Globus pallidus (tissue), 1 donor: ENCODE data around the gene LATS2.
"Not testable (repeated sequence)": the region's sequence is repeated elsewhere in the genome, so short reads cannot be mapped to it uniquely, and the experiment has no call there.

Experiments used
- DNase-seq: peaks from one replicate; pipeline ENCODE4 v3.0.0-alpha.2; 2015; ENCODE audit warnings: low spot score

Gene LATS2

DNA sequence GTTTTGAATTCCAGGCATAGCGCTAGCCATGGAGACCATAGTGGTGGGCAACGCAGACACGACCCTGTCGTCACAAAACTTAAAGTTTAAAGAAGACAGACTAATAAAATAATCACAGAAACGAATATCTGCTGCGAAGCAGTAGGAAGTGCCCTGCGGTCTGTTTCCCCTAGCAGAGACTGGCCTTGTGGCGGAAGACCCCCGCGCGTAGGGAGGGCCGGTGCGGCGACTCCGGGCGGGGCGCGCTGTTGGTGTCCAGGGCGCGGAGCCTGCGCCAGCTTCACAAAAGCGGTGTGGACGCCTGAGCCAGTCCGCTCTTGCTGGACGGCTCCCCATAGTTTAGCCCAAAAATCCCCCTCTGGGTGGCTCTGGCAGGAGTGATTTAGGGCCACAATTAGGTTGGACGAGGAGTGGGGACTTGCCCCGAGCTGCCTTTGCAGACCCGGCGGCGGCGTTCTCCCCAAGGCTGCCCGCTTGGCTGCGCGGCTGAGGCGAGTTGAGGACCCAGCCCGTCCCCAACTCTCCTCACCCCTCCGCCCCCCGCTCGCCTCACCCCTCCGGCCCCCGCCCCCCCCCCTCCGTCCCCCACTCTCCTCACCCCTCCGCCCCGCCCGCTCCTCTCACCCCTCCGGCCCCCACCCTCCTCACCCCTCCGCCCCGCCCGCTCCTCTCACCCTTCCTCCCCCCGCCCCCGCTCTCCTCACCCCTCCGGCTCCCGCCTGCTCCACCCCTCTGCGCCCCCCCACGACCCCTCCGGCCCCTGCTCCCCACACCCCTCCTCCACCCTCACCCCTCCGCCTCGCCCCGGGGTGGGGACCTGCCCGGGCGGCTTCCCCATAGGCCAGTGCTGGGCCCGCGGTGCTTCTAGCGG, 14.2 kb upstream of the LATS2 start:
- no peak for DNase-seq

DNA sequence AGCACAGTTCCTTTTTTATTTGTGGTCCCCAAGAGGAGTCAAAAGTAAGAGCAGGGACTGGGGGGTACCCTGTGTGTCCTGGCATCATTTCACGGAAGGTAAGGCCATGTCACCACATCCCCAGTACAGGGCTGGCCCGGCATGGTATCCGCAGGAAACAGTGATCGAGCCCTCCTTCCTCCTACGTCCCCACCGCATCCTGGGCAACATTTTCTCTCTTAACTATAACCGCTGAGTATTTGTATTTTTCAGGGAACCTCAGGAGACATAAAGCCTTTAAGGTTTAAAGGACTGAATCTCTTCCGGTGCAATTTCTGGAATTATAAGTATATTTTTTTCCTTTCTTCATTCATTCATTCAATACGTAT, 13.6 kb upstream of the LATS2 start:
- DNase-seq, result no peak

DNA sequence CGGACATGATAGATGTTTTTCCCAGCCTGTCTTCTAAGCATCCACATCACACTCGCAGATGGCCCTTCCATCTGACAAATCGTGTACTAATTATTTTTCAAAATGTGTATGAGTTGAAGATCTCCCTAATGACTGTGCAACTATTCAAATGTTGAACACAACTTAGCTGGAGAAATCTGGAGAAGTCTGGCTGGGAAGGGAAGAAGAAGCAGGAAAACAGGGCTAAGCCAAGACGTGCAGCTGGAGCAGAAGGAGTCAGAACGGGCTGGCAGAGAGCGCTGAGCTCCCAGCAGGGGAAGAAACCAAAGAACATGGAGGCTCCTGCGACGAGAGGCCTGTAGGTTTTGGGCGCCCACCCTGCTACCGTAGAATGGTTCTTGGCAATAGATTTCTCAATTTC, 13.2 kb upstream of the LATS2 start:
- DNase-seq, result no peak

DNA sequence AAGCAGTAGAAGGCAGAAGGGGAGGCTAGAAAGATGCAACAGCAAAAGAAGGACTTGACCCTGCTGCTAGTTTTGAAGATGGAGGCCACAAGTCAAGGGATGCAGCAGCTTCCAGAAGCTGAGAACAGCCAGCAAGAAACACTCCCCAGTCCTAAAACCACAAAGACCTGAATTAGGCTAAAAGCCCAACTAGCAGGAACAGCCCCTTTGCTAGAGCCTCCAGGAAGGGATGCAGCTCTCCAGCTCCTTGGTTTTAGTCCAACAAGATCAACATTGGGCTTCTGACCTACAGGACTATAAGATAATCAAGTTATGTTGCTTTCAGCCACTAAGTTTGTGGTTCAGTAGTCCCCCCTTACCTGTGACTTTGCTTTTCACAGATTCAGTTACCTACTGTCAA, 10.5 kb upstream of the LATS2 start:
- DNase-seq, result no peak

DNA sequence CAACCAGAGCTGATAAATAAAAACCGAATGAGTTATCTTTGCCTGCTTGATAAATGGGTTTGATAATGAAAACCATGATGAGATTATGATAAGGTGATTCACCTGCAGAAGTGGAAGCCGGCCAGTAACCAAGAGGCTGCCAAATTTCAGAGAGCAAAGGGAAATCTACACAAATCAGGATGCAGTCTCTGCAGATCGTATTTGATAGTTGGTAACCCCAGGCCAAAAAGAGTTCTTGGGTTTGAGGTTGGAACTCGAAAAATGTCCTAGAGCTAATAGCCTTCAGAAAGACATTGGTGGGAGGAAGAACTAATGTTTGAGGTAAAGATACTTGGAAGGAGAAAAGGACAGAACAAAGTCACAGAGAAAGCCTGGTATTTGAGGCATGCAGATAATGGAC, 9.6 kb upstream of the LATS2 start:
- DNase-seq, result no peak

DNA sequence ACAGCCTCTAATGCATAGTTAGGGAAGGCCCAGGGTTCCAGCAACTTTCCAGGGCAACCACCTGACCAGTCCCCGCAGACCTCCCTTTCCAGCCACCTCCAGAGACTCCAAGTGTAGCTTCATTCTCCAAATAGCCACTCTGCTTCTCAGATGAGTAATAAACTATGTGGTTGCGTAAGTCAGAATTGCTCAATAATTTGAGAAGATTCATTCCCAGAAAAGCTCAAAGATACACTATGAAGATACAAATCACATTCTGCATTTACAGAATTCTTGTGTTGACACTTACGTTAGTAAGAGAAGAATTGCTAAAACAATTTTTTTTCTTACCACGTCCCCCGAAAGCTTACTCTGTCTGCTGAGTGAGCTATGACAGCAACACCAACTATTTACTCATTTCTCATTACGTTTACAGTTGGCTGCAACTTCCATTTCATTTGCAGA, 8.2 kb upstream of the LATS2 start:
- DNase-seq, result no peak

DNA sequence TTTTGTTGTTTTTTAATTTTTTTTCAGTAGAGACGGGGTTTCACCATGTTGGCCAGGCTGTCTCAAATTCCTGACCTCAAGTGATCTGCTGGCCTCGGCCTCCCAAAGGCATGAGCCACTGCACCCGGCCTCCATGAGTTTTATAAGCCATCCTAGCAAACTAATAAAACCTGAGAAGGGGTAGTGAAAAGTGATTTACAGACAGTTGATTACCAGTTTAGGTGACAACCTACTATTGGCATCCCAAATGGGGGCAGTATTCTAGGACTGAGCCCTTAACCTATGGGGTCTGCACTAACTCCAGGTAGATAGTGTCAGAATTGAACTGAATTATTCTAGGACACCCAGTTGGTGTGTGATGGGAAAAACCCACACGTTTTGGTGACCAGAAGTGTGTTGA, 6.5 kb upstream of the LATS2 start:
- no peak for DNase-seq

DNA sequence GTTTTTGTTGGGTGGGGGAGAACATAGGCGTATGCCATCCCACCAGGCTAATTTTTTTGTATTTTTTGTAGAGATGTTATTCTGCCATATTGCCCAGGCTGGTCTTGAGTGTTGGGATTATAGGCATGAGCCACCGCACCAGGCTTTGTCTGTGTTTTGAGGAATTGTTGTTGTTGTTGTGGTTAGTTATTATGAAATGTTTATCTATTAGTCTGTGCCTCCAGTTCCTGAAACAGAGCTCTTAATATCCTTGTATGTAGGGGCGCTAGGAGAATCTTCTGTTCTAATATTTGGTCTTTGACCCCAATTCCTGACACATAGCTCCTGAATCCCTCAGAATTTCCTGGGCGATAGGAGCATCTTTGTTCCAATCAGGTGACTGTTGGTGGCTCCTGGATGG, 5.6 kb upstream of the LATS2 start:
- no peak for DNase-seq

DNA sequence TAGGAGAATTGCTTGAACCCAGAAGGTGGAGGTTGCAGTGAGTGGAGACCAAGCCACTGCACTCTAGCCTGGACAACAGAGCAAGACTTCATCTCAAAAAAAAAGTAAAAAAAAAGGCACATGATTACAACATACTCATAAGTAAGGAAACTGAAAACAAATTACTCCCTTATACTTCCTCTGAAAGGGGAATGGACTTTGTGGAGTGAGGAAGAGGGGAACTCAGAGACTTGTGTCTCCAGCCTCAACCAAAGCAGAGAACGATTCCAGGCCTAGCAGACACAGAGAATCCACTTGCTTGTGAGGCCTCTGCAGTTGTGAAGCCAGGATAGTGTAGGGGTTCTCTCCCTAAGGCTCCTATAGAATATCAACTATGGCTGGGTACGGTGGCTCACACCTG, 4.3 kb upstream of the LATS2 start:
- no peak for DNase-seq

DNA sequence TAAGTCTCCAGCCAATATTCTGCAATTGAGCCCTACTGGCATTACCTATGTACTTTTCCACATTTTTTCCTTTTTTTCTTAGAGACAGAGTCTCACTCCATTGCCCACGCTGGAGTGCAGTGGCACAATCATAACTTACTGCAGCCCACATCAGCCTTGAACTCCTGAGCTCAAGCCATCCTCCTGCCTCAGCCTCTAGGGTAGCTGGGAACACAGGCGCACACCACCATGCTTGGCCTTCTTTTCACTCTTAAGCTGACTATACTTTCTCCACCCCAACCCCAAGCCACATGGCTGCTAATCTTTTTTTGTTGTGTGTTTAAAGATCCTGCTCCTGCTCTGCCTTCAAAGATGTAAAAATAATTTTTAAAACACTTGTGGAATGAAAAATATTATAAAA, 1.6 kb upstream of the LATS2 start:
- DNase-seq, result no peak

DNA sequence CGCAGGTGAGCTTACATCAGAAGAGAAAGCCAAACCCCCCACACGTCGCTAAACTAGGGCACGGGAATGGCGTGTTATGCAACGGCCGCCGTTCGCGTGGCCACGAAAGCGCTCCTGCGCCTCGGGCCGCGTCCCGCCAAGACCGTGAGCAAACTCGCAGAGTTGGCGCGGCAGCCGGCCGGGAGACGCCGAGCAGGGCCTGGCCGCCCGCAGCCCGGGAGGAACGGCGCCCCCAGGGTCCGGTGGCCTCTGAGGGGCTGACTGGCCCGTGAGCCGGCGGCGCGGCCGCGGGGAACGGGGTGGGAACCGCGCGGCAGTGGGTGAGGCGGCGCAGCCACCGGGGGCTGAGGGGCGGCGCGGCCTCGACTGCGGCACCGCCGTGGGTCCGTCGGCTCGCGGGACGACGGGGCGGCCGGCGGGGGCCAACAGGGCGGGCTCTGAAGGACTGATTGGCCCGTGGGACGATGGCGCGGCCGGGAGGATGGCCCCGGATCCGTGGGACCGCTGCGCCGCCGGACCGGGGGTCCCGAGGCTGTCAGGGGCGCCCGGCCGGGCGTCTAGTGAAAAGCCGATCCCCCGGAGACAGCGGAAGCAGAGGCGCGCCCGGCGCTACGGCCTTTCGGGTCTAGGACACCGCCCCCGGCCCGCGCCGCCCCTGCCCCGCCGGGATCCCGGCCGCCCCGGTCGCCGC, 903 bp downstream of the LATS2 start:
- peak; percentile 13 for DNase-seq

DNA sequence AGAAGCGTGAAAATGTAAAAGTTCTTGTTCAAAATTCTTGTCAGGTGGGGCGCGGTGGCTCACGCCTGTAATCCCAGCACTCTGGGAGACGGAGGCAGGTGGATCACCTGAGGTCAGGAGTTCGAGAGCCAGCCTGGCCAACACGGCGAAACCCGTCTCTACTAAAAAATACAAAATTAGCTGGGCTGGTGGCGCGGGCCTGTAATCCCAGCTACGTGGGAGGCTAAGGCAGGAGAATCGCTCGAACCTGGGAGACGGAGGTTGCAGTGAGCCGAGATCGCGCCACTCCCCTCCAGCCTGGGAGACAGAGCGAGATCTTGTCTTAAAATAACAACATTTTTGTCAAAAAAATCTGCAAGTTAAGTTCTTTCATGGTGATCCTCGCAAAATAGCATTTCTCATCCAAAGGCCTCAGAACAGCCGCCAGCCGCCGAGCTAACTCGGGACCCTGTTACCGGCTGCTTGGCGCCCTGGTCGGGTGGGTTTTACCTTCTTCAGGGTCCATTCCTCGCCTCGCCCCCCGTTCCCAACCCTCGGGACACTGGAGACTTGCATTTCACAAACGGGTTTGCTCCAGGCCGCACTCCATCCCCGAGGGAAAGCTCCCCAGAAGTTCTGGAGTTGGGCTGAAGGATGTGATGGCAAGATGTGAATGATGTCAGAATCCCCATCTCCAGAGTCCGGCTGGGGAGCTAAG, 1.6 kb downstream of the LATS2 start:
- DNase-seq, result no peak

DNA sequence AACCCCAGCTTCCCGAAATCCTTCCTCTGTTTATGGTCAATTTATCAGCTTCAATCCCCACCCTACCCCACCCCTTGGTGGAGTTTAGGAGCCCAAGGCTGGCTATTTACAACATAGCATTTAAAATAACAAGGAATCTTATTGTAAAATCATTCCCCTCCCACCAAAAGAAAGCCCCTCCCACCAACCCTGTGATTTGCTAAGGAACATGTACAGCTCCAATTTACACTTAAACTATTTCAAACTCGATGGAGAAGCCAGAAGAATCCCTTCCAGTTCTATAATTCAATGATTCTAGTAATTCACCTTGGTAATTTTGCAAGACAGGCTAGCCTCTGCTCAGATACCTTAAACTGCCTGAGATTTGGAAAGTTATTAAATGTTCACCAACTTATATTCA, 3.0 kb downstream of the LATS2 start:
- DNase-seq, result no peak

DNA sequence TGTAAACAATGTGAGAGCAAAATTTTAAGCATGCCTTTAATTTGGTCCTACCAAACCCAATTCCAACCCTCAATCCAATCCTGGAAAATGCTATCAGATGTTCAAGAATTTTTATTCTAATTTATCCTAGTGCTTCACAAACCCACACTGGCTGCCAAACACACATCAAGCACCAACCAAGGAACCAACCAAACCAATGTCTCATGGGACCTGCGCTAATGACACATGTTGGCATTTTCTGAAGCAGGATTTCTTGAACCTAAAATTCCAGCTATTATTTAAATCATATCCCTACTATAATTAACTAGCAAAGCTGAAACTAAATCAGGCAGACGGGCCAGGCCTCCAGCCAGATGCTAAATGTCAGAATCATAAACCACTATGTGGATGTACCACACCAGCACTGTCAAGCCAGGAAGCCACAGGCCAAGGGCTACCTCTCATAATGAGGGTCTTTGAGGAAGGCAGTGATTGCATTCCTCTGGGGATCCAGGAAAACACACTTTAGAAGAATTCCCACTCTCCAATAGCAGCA, 5.8 kb downstream of the LATS2 start:
- no peak for DNase-seq

DNA sequence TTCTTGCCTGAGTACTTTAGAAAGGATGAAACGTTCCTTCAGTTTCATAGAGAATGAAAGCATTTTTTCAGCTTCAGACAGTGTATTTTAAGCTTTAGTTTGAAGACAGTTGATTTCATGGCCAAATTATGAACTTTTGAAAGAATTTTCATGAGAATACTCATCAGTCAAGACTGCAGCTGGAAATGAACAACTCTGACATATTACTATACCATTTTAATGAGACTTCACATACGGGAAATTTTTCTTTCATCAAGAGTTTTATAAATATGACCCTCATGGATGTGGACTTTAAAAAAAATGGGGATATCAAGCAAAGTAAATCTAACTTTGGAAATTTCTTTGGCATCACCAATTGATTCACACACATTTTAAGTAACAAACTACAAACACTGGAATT, 6.4 kb downstream of the LATS2 start:
- no peak for DNase-seq

DNA sequence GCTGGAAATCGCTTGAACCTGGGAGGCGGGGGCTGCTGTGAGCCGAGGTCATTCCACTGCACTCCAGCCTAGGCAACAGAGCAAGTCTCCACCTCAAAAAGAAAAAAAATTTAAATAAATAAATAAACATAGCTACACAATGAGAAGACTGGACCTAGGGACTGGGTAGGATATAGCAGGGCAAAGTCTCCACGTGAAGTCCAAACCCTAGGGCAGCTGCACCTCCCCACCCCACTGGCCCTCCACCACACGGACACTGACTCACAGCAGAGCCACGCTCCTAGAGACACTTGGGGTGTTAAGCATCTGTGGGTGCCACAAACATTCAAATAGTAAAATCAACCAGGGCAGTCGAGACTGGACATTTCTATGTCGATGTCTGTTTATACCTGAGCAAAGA, 7.1 kb downstream of the LATS2 start:
- DNase-seq, result no peak

DNA sequence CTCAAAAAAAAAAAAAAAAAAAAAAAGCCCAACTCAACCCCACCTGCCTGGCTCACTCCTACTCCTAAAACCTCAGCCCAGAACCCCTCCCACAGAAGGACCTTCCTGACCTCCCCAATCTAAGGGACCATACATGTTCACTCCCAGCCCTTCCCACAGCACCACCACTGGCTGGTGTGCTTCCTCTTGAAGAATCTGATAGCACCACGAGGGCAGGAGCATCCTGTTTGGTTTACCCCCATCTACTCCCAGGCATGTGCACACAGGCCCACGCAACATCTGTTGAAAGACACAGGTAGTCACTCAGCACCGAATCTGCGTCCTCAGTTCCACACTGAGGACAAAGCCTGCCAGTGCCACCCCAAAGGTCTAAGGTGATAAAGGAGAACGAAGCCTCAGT, 8.2 kb downstream of the LATS2 start:
- no peak for DNase-seq

DNA sequence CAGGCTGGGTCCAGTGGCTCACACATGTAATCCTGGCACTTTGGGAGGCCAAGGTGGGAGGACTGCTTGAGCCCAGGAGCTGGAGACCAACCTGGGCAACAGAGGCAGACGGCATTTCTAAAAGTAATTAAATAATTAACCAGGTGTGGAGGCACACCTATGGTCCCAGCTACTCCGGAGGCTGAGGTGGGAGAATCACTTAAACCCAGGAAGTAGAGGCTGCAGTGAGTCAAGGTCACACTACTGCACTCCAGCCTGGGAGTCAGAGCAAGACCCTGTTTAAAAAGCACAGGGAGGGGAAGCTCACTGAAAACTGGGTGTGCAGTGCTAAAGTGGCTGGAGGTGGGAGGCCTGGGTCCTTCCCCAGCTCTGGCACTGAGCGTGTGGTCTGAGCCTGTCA, 9.7 kb downstream of the LATS2 start:
- no peak for DNase-seq

DNA sequence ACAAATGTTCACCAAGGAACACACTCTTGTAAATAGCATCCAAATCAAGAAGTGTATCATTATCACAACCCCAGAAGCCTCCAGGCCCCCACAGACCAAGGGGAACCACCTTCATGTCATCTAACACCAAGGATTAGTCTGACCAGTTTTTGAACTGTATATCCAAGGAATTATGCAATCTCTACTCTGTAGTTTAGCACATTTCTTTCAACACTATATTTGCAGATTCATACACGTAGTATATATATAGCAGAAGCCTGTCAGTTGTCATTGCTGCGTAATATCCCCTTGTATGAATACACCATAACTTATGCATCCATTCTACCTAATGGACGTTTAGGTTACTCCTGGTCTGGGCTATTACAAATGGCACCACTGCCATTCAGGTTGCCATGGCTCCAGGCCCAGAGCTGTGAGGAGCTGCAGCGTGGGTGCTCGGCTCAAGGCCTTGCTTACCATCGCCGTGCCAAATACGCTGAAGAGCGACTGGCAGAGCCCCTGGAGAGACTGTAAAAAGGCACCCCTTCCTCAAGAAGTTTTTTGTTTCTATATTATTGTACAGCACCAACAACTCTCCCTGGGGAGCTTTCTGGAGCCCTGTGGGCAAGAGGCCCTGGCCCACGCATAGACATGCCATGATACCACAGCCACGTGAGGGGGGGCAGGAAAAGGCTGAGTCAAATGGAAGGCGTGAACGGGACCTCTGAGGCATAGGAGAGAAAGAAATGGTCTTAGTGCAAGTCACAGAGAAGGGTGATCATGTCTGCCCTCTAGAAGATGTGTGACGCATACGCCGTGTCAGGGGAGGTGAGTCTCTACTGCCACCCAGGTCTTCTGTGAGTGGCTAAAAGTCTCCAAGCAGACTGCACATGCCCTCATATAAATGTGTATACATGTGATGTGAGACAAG, 10.8 kb downstream of the LATS2 start:
- no peak for DNase-seq

DNA sequence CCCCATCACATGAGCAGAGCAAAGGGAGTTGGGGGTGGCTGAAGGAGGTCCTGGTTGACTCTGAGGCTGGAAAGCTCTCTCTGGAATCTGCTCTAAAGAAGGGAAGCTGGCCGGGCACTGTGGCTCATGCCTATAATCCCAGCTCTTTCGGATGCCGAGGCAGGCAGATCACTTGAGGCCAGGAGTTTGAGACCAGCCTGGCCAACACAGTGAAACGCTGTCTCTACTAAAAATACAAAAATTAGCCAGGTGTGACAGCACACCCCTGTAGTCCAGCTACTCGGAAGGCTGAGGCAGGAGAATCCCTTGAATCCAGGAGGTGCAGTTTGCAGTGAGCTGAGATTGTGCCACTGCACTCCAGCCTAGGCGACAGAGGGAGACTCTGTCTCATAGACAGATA, 11.7 kb downstream of the LATS2 start:
- not testable (repeated sequence) for DNase-seq

DNA sequence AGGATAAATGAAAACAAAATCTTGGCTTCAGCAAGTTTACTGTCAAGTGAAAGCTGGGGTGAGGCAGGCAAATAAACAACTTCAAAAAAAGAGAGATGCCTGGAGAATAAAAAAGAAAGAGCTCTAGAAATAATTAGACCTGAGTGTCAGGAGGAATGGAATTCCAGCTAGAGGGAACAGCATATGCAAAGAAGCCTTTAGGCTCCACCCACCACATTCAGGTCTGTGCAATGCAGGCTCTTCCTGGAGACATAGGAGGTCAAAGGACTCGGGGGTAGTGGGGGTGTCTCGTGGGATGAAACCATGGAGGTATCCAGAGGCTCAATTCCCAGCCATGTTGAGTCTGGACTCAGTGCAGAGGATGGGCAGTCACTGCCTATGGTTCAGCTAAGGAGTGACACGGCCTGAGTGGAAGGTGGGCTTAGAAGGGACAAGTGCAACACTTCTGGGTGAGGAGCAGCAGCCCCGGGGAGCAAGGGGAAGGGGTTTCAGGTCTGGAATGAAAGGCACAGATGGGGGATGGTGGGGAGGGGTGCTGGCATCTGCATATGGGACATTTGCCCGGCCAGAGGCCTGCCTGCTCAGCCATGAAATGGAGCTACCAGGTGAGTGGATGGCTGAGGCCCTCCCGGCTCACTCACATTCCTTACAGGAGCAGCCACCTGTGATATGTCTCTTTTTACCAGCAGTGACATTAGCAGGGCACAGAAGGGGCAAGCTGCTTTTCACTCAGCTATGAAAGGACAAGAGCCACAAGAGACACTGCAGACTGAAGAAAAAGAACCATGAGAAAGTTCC, 12.3 kb downstream of the LATS2 start:
- DNase-seq, result no peak
